ENCODE results near the gene RBM15B. TPM values are rescaled to one million over a fixed set of nuclear protein-coding genes. Genes with fewer than 3 reads are reported as not detected.

The RBM15B gene
- total RNA-seq, 1 donor from 2014 or later, result 24.3 TPM

- DNase-seq (no peak), ATAC-seq (no peak)
- TF ChIP-seq CTCF (IDR thresholded peaks at IDR 0.05), result no peak
- no peaks in the 10 kb centered on the region for H3K27me3 ChIP-seq (ENCODE audit: low read depth)
- H3K4me3 ChIP-seq, result no peak overlapping the region
- intact Hi-C loops (cut with DNase I), result no loop called here
- no peaks in the 10 kb centered on the region for H3K36me3 ChIP-seq
- H3K9me3 ChIP-seq, result no peaks in the 10 kb centered on the region
- no peak overlapping the region for H3K27ac ChIP-seq
- no peaks in the 10 kb centered on the region for H3K4me1 ChIP-seq
Observed at GRCh38 chr3:51354172-51354571, 36.9 kb upstream of the RBM15B start.

GRCh38 chr3:51354731-51355615 is 36.1 kb upstream of the RBM15B start:
- intact Hi-C loops (cut with DNase I), result no loop called here
- DNase-seq (no peak), ATAC-seq (peak in 1 of 2 donors; percentile 6)
- no peaks in the 10 kb centered on the region for H3K36me3 ChIP-seq
- H3K27ac ChIP-seq, result no peak overlapping the region
- H3K9me3 ChIP-seq, result no peaks in the 10 kb centered on the region
- no peak for TF ChIP-seq CTCF (IDR thresholded peaks at IDR 0.05)
- H3K4me3 ChIP-seq, result no peak overlapping the region
- H3K27me3 ChIP-seq (ENCODE audit: low read depth), result no peaks in the 10 kb centered on the region
- no peaks in the 10 kb centered on the region for H3K4me1 ChIP-seq

- Histone ChIP-seq H3K27ac (no peak overlapping the region), H3K27me3 (ENCODE audit: low read depth) (no peaks in the 10 kb centered on the region), H3K36me3 (no peaks in the 10 kb centered on the region), H3K9me3 (no peaks in the 10 kb centered on the region), H3K4me1 (no peaks in the 10 kb centered on the region), H3K4me3 (no peak overlapping the region)
- DNase-seq (no peak), ATAC-seq (no peak)
- intact Hi-C loops (cut with DNase I), result no loop called here
- TF ChIP-seq CTCF (IDR thresholded peaks at IDR 0.05), result no peak
Observed at GRCh38 chr3:51355891-51356578, 35.0 kb upstream of the RBM15B start.

- H3K36me3 ChIP-seq, result no peaks in the 10 kb centered on the region
- no peak for ATAC-seq
- intact Hi-C loops (cut with DNase I), result no loop called here
- no peak overlapping the region for H3K27ac ChIP-seq
- no peak overlapping the region for H3K4me3 ChIP-seq
- no peaks in the 10 kb centered on the region for H3K27me3 ChIP-seq (ENCODE audit: low read depth)
- no peaks in the 10 kb centered on the region for H3K9me3 ChIP-seq
- no peak for TF ChIP-seq CTCF (IDR thresholded peaks at IDR 0.05)
- no peak for DNase-seq
- H3K4me1 ChIP-seq, result no peaks in the 10 kb centered on the region
Observed at GRCh38 chr3:51357856-51358255, 33.2 kb upstream of the RBM15B start.

- intact Hi-C loops (cut with DNase I), result no loop called here
- ATAC-seq, result no peak
Observed at GRCh38 chr3:51358981-51359380, 32.1 kb upstream of the RBM15B start.

More at GRCh38 chr3:51358981-51359380, 32.1 kb upstream of the RBM15B start:
- no peak for TF ChIP-seq CTCF (IDR thresholded peaks at IDR 0.05)
- H3K27ac ChIP-seq, result no peak overlapping the region
- no peak for DNase-seq
- no peaks in the 10 kb centered on the region for H3K4me1 ChIP-seq
- no peaks in the 10 kb centered on the region for H3K9me3 ChIP-seq
- no peak overlapping the region for H3K4me3 ChIP-seq
- no peaks in the 10 kb centered on the region for H3K27me3 ChIP-seq (ENCODE audit: low read depth)
- no peaks in the 10 kb centered on the region for H3K36me3 ChIP-seq

Data from lower lobe of right lung (tissue), 2 donors.